Sigmoid colon (tissue), 7 donors: ENCODE results near the gene TLR1. TPM values are rescaled to one million over a fixed set of nuclear protein-coding genes. Genes with fewer than 3 reads are reported as not detected.
"Not testable (repeated sequence)": the region's sequence is repeated elsewhere in the genome, so short reads cannot be mapped to it uniquely, and the experiment has no call there.

Source experiments
- DNase-seq: peaks from one replicate; pipeline ENCODE4 v3.0.0-alpha.2; 2019
- H3K27ac ChIP-seq, 4 donors: fragments of 200-600 bp; sonication (generic); one replicate each; pipeline ENCODE4 v1.5.1; 2016 to 2019; ENCODE audit warnings: mild to moderate bottlenecking in 1 of 4
- H3K27me3 ChIP-seq, 3 donors: fragments of 200-600 bp; sonication (generic); one replicate each; pipeline ENCODE4 v1.5.1; 2019; ENCODE audit warnings: mild to moderate bottlenecking in 1 of 3
- H3K36me3 ChIP-seq, 4 donors: fragments of 200-600 bp; sonication (generic); one replicate each; pipeline ENCODE4 v1.5.1; 2016 to 2019
- H3K4me1 ChIP-seq, 4 donors: fragments of 200-600 bp; sonication (generic); one replicate each; pipeline ENCODE4 v1.5.1; 2017 to 2019
- H3K4me3 ChIP-seq, 4 donors: fragments of 200-600 bp; sonication (generic); one replicate each; pipeline ENCODE4 v1.5.1; 2017 to 2019; ENCODE audit warnings: mild to moderate bottlenecking in 2 of 4, moderate library complexity in 1 of 4
- H3K9me3 ChIP-seq, 4 donors: fragments of 200-600 bp in 3 of 4; sonication (generic) in 3 of 4; one replicate each; pipeline versions ENCODE4 v1.5.1 to v1.6.1; 2013 to 2019
- CTCF ChIP-seq, 4 experiments: fragments of 450-650 bp in 3 of 4; fragments of 200-600 bp in 1 of 4; IDR thresholded peaks; one replicate each; pipeline ENCODE4 v1.5.1; 2016 to 2019; ENCODE audit warnings: antibody characterized with exemption in 4 of 4, mild to moderate bottlenecking in 3 of 4, moderate library complexity in 2 of 4
- EP300 ChIP-seq, 4 donors: sonication (generic); formaldehyde crosslinking; IDR thresholded peaks; one replicate each; pipeline ENCODE4 v1.6.1; 2017; ENCODE audit warnings: antibody characterized with exemption in 4 of 4
- POLR2A ChIP-seq, 2 donors: fragments of 450-650 bp; IDR thresholded peaks; one replicate each; pipeline ENCODE4 v1.6.1; 2016; ENCODE audit warnings: antibody characterized with exemption in 2 of 2, mild to moderate bottlenecking in 2 of 2, moderate library complexity in 2 of 2
- POLR2AphosphoS5 ChIP-seq, 4 donors: sonication (generic); formaldehyde crosslinking; IDR thresholded peaks; one replicate each; pipeline ENCODE4 v1.6.1; 2017; ENCODE audit warnings: antibody characterized with exemption in 4 of 4
- WGBS, 2 donors: extraction: QIAGEN DNeasy Blood & Tissue Kit; methylation state at CpG; one replicate each; pipeline ENCODE4 v1.1.7; 2013; 5-methylcytosine and 5-hydroxymethylcytosine counted together
- intact Hi-C: fragments of 100-400 bp; cut with DNase I; formaldehyde crosslinking; loops from one replicate; pipeline ENCODE4 v1.15.1; 2023
- polyA plus RNA-seq, 3 donors: library from polyadenylated mRNA; stranded (reverse); fragments of 200-250 nt; gene quantifications; one replicate each; pipeline ENCODE4 v1.2.3, GENCODE V29; 2013
- total RNA-seq, 4 donors: library from RNA; depleted of rRNA; stranded (reverse); fragments of >200 nt; gene quantifications; one replicate each; pipeline ENCODE4 v1.1.0, GENCODE V29; 2016
- donor health status: healthy with polysubstance abuse.
- donor health status: Bipolar disorder and iron deficiency.
- donor health status: healthy.

TLR1 gene
- total and polyA plus RNA-seq, 7 donors: 1.8 to 15.7 (median 8.7) TPM

- WGBS, 2 donors: 78 to 91% methylated on average over 4 of the region's 4 CpGs
- intact Hi-C loops: no loop called here
These were observed 23.6 kb downstream of the TLR1 start for GRCh38 chr4:38780833-38781484.

GRCh38 chr4:38779790-38780189 is 24.8 kb downstream of the TLR1 start:
- Histone ChIP-seq H3K4me1 (no peaks in the 10 kb centered on the region), H3K27ac (no peak overlapping the region), H3K36me3 (no peaks in the 10 kb centered on the region), H3K4me3 (no peak overlapping the region), H3K27me3 (no peaks in the 10 kb centered on the region), H3K9me3 (no peaks in the 10 kb centered on the region)
- DNase-seq: no peak
- WGBS, 2 donors: 82 to 83% methylated on average over 5 of the region's 5 CpGs
- intact Hi-C loops: no loop called here
- TF ChIP-seq EP300 (IDR thresholded peaks at IDR 0.05) (no peak), POLR2A (IDR thresholded peaks at IDR 0.05) (no peak), POLR2AphosphoS5 (IDR thresholded peaks at IDR 0.05) (no peak), CTCF (IDR thresholded peaks at IDR 0.05) (no peak)

More at GRCh38 chr4:38780833-38781484, 23.6 kb downstream of the TLR1 start:
- Histone ChIP-seq H3K4me1 (no peaks in the 10 kb centered on the region), H3K27ac (no peak overlapping the region), H3K9me3 (no peaks in the 10 kb centered on the region), H3K36me3 (no peaks in the 10 kb centered on the region), H3K27me3 (no peaks in the 10 kb centered on the region), H3K4me3 (no peak overlapping the region)
- no peak for TF ChIP-seq EP300 (IDR thresholded peaks at IDR 0.05)
- no peak for TF ChIP-seq POLR2AphosphoS5 (IDR thresholded peaks at IDR 0.05)
- TF ChIP-seq POLR2A (IDR thresholded peaks at IDR 0.05): no peak
- TF ChIP-seq CTCF (IDR thresholded peaks at IDR 0.05): no peak
- no peak for DNase-seq

- WGBS, 2 donors: 56 to 80% methylated on average over 2 of the region's 2 CpGs
- H3K27me3 ChIP-seq, H3K36me3 ChIP-seq, H3K4me1 ChIP-seq, H3K27ac ChIP-seq, H3K9me3 ChIP-seq, H3K4me3 ChIP-seq, DNase-seq, intact Hi-C loops: not testable (repeated sequence)
These were observed 26.7 kb downstream of the TLR1 start for GRCh38 chr4:38777925-38778324.

GRCh38 chr4:38775326-38775725 is 29.3 kb downstream of the TLR1 start:
- TF ChIP-seq CTCF (IDR thresholded peaks at IDR 0.05) (no peak), EP300 (IDR thresholded peaks at IDR 0.05) (no peak), POLR2A (IDR thresholded peaks at IDR 0.05) (no peak), POLR2AphosphoS5 (IDR thresholded peaks at IDR 0.05) (no peak)
- intact Hi-C loops: no loop called here
- H3K4me3 ChIP-seq: no peak overlapping the region
- DNase-seq: no peak
- H3K27ac ChIP-seq: no peak overlapping the region
- H3K9me3 ChIP-seq: no peaks in the 10 kb centered on the region
- 85 to 91% methylated on average over 2 of the region's 2 CpGs for WGBS, 2 donors
- H3K27me3 ChIP-seq: no peaks in the 10 kb centered on the region
- H3K4me1 ChIP-seq: no peaks in the 10 kb centered on the region
- no peaks in the 10 kb centered on the region for H3K36me3 ChIP-seq

GRCh38 chr4:38774181-38774955 is 30.2 kb downstream of the TLR1 start:
- no peaks in the 10 kb centered on the region for H3K9me3 ChIP-seq
- peaks cover 0 to 7% (median 0%) of the 10 kb centered on the region in 4 donors for H3K4me1 ChIP-seq
- no peaks in the 10 kb centered on the region for H3K36me3 ChIP-seq
- no peak for DNase-seq
- no peak for TF ChIP-seq POLR2AphosphoS5 (IDR thresholded peaks at IDR 0.05)
- intact Hi-C loops: no loop called here
- WGBS, 2 donors: 47 to 82% methylated on average over 8 of the region's 8 CpGs
- H3K27me3 ChIP-seq: no peaks in the 10 kb centered on the region
- H3K4me3 ChIP-seq: no peak overlapping the region
- H3K27ac ChIP-seq: no peak overlapping the region

- H3K27me3 ChIP-seq, H3K4me3 ChIP-seq, H3K36me3 ChIP-seq, DNase-seq, H3K4me1 ChIP-seq, H3K9me3 ChIP-seq, intact Hi-C loops, H3K27ac ChIP-seq: not testable (repeated sequence)
- WGBS, 2 donors: 93 to 97% methylated on average over 2 of the region's 2 CpGs
These were observed 34.3 kb downstream of the TLR1 start for GRCh38 chr4:38770281-38770680.
